ENCODE measurements around the gene RAB12. TPM values are rescaled to one million over a fixed set of nuclear protein-coding genes. Genes with fewer than 3 reads are reported as not detected.
A peak's percentile ranks its signal among the peaks of the same experiment; 100 is the strongest.
"Not testable (repeated sequence)": the region's sequence is repeated elsewhere in the genome, so short reads cannot be mapped to it uniquely, and the experiment has no call there.

Gene RAB12
- total and polyA plus RNA-seq, 3 experiments from 2014 or later = 0.24 to 15.3 (median 15.0) TPM

- Mint-ChIP-seq H3K4me3 (peak overlapping the region in 1 of 7 donors; percentile 16), H3K9me3 (peaks cover 4 to 11% (median 8%) of the 10 kb centered on the region in 5 donors), H3K4me1 (peaks cover 81 to 95% (median 91%) of the 10 kb centered on the region in 3 donors), H3K36me3 (peaks cover 15 to 40% (median 20%) of the 10 kb centered on the region in 3 donors), H3K27me3 (peaks cover 0 to 1% of the 10 kb centered on the region in 2 donors), H3K27ac (peak overlapping the region in 5 of 8 donors; percentile 11 to 96 (median 46))
- Histone ChIP-seq H3K27ac (ENCODE audit: low read depth, low read length) (no peak overlapping the region), H3K36me3 (ENCODE audit: insufficient read depth, low read length) (no peaks in the 10 kb centered on the region), H3K9me3 (ENCODE audit: low read length) (no peaks in the 10 kb centered on the region), H3K4me1 (ENCODE audit: insufficient read depth, low read length) (peaks cover 12% of the 10 kb centered on the region), H3K27me3 (ENCODE audit: insufficient read depth, low read length, poor library complexity, severe bottlenecking) (no peaks in the 10 kb centered on the region), H3K4me3 (ENCODE audit: low read length) (no peak overlapping the region)
- ChIA-PET CTCF (no interaction called here), POLR2A (no interaction called here)
- DNase-seq = no peak
These were observed 8.7 kb downstream of the RAB12 start for GRCh38 chr18:8617907-8618306.

- H3K9me3 ChIP-seq (ENCODE audit: low read length) = no peaks in the 10 kb centered on the region
- Mint-ChIP-seq H3K9me3 (peaks cover 4 to 11% (median 8%) of the 10 kb centered on the region in 5 donors), H3K4me3 (no peak overlapping the region), H3K36me3 (peaks cover 16 to 49% (median 25%) of the 10 kb centered on the region in 3 donors), H3K27ac (peak overlapping the region in 2 of 8 donors; percentile 29 to 33), H3K4me1 (peaks cover 80 to 94% (median 91%) of the 10 kb centered on the region in 3 donors), H3K27me3 (peaks cover 0 to 1% of the 10 kb centered on the region in 2 donors)
- ChIA-PET POLR2A (no interaction called here), CTCF (no interaction called here)
- H3K27ac ChIP-seq (ENCODE audit: low read depth, low read length) = no peak overlapping the region
- peaks cover 11% of the 10 kb centered on the region for H3K4me1 ChIP-seq (ENCODE audit: insufficient read depth, low read length)
- no peak overlapping the region for H3K4me3 ChIP-seq (ENCODE audit: low read length)
- no peaks in the 10 kb centered on the region for H3K36me3 ChIP-seq (ENCODE audit: insufficient read depth, low read length)
- no peak for DNase-seq
- no peaks in the 10 kb centered on the region for H3K27me3 ChIP-seq (ENCODE audit: insufficient read depth, low read length, poor library complexity, severe bottlenecking)
These were observed 9.8 kb downstream of the RAB12 start for GRCh38 chr18:8619041-8619440.

- no peaks in the 10 kb centered on the region for H3K9me3 ChIP-seq (ENCODE audit: low read length)
- ChIA-PET POLR2A (no interaction called here), CTCF (no interaction called here)
- Mint-ChIP-seq H3K4me3 (peak overlapping the region in 1 of 7 donors; percentile 13), H3K27me3 (peaks cover 0 to 1% of the 10 kb centered on the region in 2 donors), H3K36me3 (peaks cover 16 to 52% (median 25%) of the 10 kb centered on the region in 3 donors), H3K4me1 (peaks cover 78 to 94% (median 91%) of the 10 kb centered on the region in 3 donors), H3K9me3 (peaks cover 4 to 11% (median 8%) of the 10 kb centered on the region in 5 donors), H3K27ac (peak overlapping the region in 4 of 8 donors; percentile 60 to 92 (median 70))
- no peak for DNase-seq
- H3K36me3 ChIP-seq (ENCODE audit: insufficient read depth, low read length) = no peaks in the 10 kb centered on the region
- no peaks in the 10 kb centered on the region for H3K27me3 ChIP-seq (ENCODE audit: insufficient read depth, low read length, poor library complexity, severe bottlenecking)
- H3K4me3 ChIP-seq (ENCODE audit: low read length) = no peak overlapping the region
- H3K27ac ChIP-seq (ENCODE audit: low read depth, low read length) = no peak overlapping the region
- H3K4me1 ChIP-seq (ENCODE audit: insufficient read depth, low read length) = peaks cover 9% of the 10 kb centered on the region
These were observed 10.8 kb downstream of the RAB12 start for GRCh38 chr18:8619835-8620577.

GRCh38 chr18:8620845-8621244 lies 11.6 kb downstream of the RAB12 start:
- no peak overlapping the region for H3K4me3 ChIP-seq (ENCODE audit: low read length)
- H3K9me3 Mint-ChIP-seq = peaks cover 4 to 11% (median 8%) of the 10 kb centered on the region in 5 donors

GRCh38 chr18:8622625-8623024 lies 13.4 kb downstream of the RAB12 start:
- Mint-ChIP-seq H3K36me3 (peaks cover 25 to 69% (median 30%) of the 10 kb centered on the region in 3 donors), H3K27ac (peak overlapping the region in 6 of 8 donors; percentile 4 to 70 (median 48)), H3K9me3 (peaks cover 4 to 11% (median 8%) of the 10 kb centered on the region in 5 donors), H3K4me3 (peak overlapping the region in 1 of 7 donors; percentile 60), H3K4me1 (peaks cover 78 to 91% (median 81%) of the 10 kb centered on the region in 3 donors)
- POLR2A ChIA-PET = interaction anchor here (1.2 kb wide), 1 partner anchor 13 kb away, joined by 3 read pairs; the partner anchor contains the start of gene RAB12
- DNase-seq; H3K9me3 ChIP-seq (ENCODE audit: low read length); H3K27me3 Mint-ChIP-seq; H3K36me3 ChIP-seq (ENCODE audit: insufficient read depth, low read length); H3K27ac ChIP-seq (ENCODE audit: low read depth, low read length); H3K4me3 ChIP-seq (ENCODE audit: low read length); H3K27me3 ChIP-seq (ENCODE audit: insufficient read depth, low read length, poor library complexity, severe bottlenecking); CTCF ChIA-PET; H3K4me1 ChIP-seq (ENCODE audit: insufficient read depth, low read length): not testable (repeated sequence)

More at GRCh38 chr18:8620845-8621244, 11.6 kb downstream of the RAB12 start:
- ChIA-PET POLR2A (no interaction called here), CTCF (no interaction called here)
- H3K36me3 Mint-ChIP-seq = peaks cover 22 to 59% (median 25%) of the 10 kb centered on the region in 3 donors
- peaks cover 0 to 1% of the 10 kb centered on the region in 2 donors for H3K27me3 Mint-ChIP-seq
- H3K4me1 Mint-ChIP-seq = peaks cover 76 to 94% (median 91%) of the 10 kb centered on the region in 3 donors
- peaks cover 3% of the 10 kb centered on the region for H3K36me3 ChIP-seq (ENCODE audit: insufficient read depth, low read length)
- H3K9me3 ChIP-seq (ENCODE audit: low read length) = no peaks in the 10 kb centered on the region
- H3K4me3 Mint-ChIP-seq = peak overlapping the region in 1 of 7 donors; percentile 32
- peak overlapping the region in 5 of 8 donors; percentile 0 to 92 (median 42) for H3K27ac Mint-ChIP-seq
- no peak for DNase-seq
- H3K27me3 ChIP-seq (ENCODE audit: insufficient read depth, low read length, poor library complexity, severe bottlenecking) = no peaks in the 10 kb centered on the region
- H3K27ac ChIP-seq (ENCODE audit: low read depth, low read length) = no peak overlapping the region
- peaks cover 9% of the 10 kb centered on the region for H3K4me1 ChIP-seq (ENCODE audit: insufficient read depth, low read length)

GRCh38 chr18:8623549-8624106 lies 14.4 kb downstream of the RAB12 start:
- H3K4me3 ChIP-seq (ENCODE audit: low read length) = no peak overlapping the region
- H3K9me3 ChIP-seq (ENCODE audit: low read length) = no peaks in the 10 kb centered on the region
- CTCF ChIA-PET = no interaction called here
- no peak for DNase-seq
- H3K4me1 ChIP-seq (ENCODE audit: insufficient read depth, low read length) = peaks cover 9% of the 10 kb centered on the region
- no peaks in the 10 kb centered on the region for H3K27me3 ChIP-seq (ENCODE audit: insufficient read depth, low read length, poor library complexity, severe bottlenecking)
- peak overlapping the region; percentile 18 to 81 (median 73) for H3K27ac Mint-ChIP-seq
- POLR2A ChIA-PET = interaction anchor here (1.2 kb wide), 1 partner anchor 14 kb away, joined by 3 read pairs; the partner anchor contains the start of gene RAB12
- peaks cover 71 to 89% (median 80%) of the 10 kb centered on the region in 3 donors for H3K4me1 Mint-ChIP-seq
- H3K9me3 Mint-ChIP-seq = peaks cover 4 to 11% (median 8%) of the 10 kb centered on the region in 5 donors
- H3K27ac ChIP-seq (ENCODE audit: low read depth, low read length) = no peak overlapping the region
- peaks cover 6% of the 10 kb centered on the region for H3K36me3 ChIP-seq (ENCODE audit: insufficient read depth, low read length)
- H3K27me3 Mint-ChIP-seq = no peaks in the 10 kb centered on the region
- peak overlapping the region in 6 of 7 donors; percentile 33 to 66 (median 52) for H3K4me3 Mint-ChIP-seq
- peaks cover 25 to 70% (median 30%) of the 10 kb centered on the region in 3 donors for H3K36me3 Mint-ChIP-seq

- no peak for DNase-seq
- ChIA-PET CTCF (no interaction called here), POLR2A (no interaction called here)
- H3K9me3 Mint-ChIP-seq = peaks cover 4 to 11% (median 8%) of the 10 kb centered on the region in 5 donors
- peaks cover 22 to 72% (median 28%) of the 10 kb centered on the region in 3 donors for H3K36me3 Mint-ChIP-seq
- H3K27me3 Mint-ChIP-seq = no peaks in the 10 kb centered on the region
- H3K36me3 ChIP-seq (ENCODE audit: insufficient read depth, low read length) = peaks cover 6% of the 10 kb centered on the region
- H3K9me3 ChIP-seq (ENCODE audit: low read length) = no peaks in the 10 kb centered on the region
- H3K4me1 Mint-ChIP-seq = peaks cover 57 to 77% (median 68%) of the 10 kb centered on the region in 3 donors
- H3K27ac ChIP-seq (ENCODE audit: low read depth, low read length) = no peak overlapping the region
- no peak overlapping the region for H3K4me3 Mint-ChIP-seq
- peaks cover 9% of the 10 kb centered on the region for H3K4me1 ChIP-seq (ENCODE audit: insufficient read depth, low read length)
- no peaks in the 10 kb centered on the region for H3K27me3 ChIP-seq (ENCODE audit: insufficient read depth, low read length, poor library complexity, severe bottlenecking)
- peak overlapping the region in 1 of 8 donors; percentile 48 for H3K27ac Mint-ChIP-seq
- H3K4me3 ChIP-seq (ENCODE audit: low read length) = no peak overlapping the region
These were observed 16.3 kb downstream of the RAB12 start for GRCh38 chr18:8625461-8626092.
